ENCODE data around the gene RPP30. TPM values are rescaled to one million over a fixed set of nuclear protein-coding genes. Genes with fewer than 3 reads are reported as not detected.
A peak's percentile ranks its signal among the peaks of the same experiment; 100 is the strongest.

The RPP30 gene
- total RNA-seq, 1 donor from 2014 or later, result 24.7 TPM

DNA sequence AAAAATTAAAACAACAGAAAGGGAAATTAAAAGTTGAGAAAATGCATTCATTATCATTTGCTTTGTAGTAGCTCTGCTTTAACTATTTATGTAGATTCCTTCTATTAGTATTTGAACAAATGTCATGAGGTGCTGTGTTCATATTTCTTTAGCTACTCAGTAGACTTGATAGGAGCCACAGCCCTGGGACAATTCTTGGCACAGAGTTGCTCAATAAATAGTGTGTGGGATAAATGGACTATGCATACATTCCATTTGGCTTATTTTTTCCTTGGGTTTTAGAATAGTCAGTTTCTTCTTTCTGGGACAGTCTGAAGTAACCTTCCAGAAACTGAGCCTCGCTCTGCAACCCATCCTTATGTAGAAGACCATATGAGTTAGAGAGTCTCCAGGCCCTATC, 13.4 kb downstream of the RPP30 start:
- DNase-seq (ENCODE audit: low spot score), result no peak
- no peaks in the 10 kb centered on the region for H3K27me3 Mint-ChIP-seq (ENCODE audit: low read depth)
- H3K27ac Mint-ChIP-seq (ENCODE audit: unreplicated experiment), result peak overlapping the region; percentile 60
- peaks cover 17% of the 10 kb centered on the region for H3K36me3 Mint-ChIP-seq (ENCODE audit: low read depth)
- H3K9me3 Mint-ChIP-seq (ENCODE audit: low read depth), result no peaks in the 10 kb centered on the region
- no peak overlapping the region for H3K4me3 Mint-ChIP-seq (ENCODE audit: unreplicated experiment)
- TF ChIP-seq, protein P1, sequence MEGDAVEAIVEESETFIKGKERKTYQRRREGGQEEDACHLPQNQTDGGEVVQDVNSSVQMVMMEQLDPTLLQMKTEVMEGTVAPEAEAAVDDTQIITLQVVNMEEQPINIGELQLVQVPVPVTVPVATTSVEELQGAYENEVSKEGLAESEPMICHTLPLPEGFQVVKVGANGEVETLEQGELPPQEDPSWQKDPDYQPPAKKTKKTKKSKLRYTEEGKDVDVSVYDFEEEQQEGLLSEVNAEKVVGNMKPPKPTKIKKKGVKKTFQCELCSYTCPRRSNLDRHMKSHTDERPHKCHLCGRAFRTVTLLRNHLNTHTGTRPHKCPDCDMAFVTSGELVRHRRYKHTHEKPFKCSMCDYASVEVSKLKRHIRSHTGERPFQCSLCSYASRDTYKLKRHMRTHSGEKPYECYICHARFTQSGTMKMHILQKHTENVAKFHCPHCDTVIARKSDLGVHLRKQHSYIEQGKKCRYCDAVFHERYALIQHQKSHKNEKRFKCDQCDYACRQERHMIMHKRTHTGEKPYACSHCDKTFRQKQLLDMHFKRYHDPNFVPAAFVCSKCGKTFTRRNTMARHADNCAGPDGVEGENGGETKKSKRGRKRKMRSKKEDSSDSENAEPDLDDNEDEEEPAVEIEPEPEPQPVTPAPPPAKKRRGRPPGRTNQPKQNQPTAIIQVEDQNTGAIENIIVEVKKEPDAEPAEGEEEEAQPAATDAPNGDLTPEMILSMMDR (IDR thresholded peaks at IDR 0.05), result no peak
- H3K4me1 Mint-ChIP-seq (ENCODE audit: low read depth), result peaks cover 28% of the 10 kb centered on the region

DNA sequence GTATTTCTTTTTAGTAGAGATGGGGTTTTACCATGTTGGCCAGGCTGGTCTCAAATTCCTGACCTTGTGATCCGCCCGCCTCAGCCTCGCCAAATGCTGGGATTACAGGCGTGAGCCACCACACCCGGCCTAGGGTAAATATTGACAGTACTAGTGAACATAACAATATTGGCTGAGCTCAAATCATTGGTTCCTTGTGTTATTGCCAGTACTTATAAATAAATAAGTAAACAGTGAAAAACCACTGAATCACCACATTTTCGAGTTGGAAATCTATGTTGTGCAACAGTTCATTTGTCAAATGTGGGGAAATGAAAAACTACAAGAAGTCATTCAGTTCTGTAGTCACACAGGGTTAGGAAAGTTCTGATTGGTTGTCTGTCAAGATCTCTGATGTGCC, 15.8 kb downstream of the RPP30 start:
- Mint-ChIP-seq H3K27me3 (ENCODE audit: low read depth) (no peaks in the 10 kb centered on the region), H3K4me3 (ENCODE audit: unreplicated experiment) (no peak overlapping the region), H3K4me1 (ENCODE audit: low read depth) (peaks cover 28% of the 10 kb centered on the region), H3K36me3 (ENCODE audit: low read depth) (peaks cover 25% of the 10 kb centered on the region), H3K9me3 (ENCODE audit: low read depth) (no peaks in the 10 kb centered on the region), H3K27ac (ENCODE audit: unreplicated experiment) (no peak overlapping the region)
- TF ChIP-seq, protein P1 (IDR thresholded peaks at IDR 0.05), result no peak
- DNase-seq (ENCODE audit: low spot score), result no peak

DNA sequence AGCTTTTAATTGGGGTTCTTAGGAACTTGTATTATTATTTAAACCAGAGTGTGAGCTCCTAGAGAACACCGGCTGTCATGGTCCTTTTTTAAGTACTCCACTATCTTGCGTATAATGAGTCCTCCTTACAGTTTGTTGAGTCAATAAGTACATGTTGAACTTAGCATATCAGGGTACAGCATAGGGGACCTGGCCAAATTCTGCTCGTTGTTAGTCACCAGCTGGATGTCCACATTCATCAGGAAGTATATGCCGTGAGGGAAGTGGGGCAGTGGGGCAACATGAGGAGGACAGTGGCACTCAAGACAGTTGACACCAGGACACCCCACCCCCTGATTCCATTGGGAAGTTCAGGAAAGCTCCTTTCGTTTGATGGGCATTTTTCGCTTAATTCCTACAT, 16.6 kb downstream of the RPP30 start:
- no peaks in the 10 kb centered on the region for H3K27me3 Mint-ChIP-seq (ENCODE audit: low read depth)
- H3K36me3 Mint-ChIP-seq (ENCODE audit: low read depth), result peaks cover 25% of the 10 kb centered on the region
- no peak overlapping the region for H3K27ac Mint-ChIP-seq (ENCODE audit: unreplicated experiment)
- TF ChIP-seq, protein P1 (IDR thresholded peaks at IDR 0.05), result no peak
- H3K9me3 Mint-ChIP-seq (ENCODE audit: low read depth), result no peaks in the 10 kb centered on the region
- no peak overlapping the region for H3K4me3 Mint-ChIP-seq (ENCODE audit: unreplicated experiment)
- DNase-seq (ENCODE audit: low spot score), result no peak
- peaks cover 28% of the 10 kb centered on the region for H3K4me1 Mint-ChIP-seq (ENCODE audit: low read depth)

DNA sequence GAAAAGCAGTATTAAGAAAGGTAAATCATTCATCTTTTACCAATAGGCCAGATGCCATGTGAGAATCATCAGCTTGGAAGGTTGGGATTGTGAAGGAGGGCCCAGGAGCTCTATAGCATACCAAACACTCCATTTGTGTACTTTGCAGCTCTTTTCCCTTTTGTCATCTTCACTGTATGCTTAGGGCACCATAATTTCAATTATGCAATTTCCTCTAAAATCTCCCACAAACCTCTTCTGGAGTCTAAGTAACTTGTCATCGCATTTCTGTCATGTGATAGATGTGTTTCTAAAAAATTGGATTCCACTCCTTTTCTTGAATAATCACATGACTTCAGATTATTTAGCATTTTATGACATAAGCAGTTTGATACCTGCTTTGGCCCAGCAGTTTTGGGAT, 17.9 kb downstream of the RPP30 start:
- TF ChIP-seq, protein P1 (IDR thresholded peaks at IDR 0.05), result no peak
- H3K9me3 Mint-ChIP-seq (ENCODE audit: low read depth), result no peaks in the 10 kb centered on the region

DNA sequence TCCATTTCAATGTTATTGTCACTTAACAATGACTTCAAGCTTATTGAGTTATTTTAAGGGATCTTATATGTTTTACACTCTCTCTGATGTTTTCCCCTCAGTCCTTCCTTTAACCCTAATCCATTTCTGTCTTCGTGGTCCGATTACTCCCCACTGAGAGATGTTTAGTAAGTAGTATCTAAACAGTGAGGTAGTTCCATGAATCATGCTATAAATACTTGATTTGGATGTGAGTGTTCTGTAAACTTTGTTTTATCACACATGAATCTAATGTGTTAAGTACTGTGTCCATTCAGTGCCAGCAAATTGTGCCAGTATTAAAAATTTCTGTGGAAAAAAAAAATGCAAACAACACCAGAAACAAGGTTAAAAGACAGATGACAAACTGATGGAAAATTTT, 18.6 kb downstream of the RPP30 start:
- TF ChIP-seq, protein P1 (IDR thresholded peaks at IDR 0.05), result no peak
- peaks cover 27% of the 10 kb centered on the region for H3K36me3 Mint-ChIP-seq (ENCODE audit: low read depth)
- no peaks in the 10 kb centered on the region for H3K27me3 Mint-ChIP-seq (ENCODE audit: low read depth)
- DNase-seq (ENCODE audit: low spot score), result no peak
- H3K4me3 Mint-ChIP-seq (ENCODE audit: unreplicated experiment), result no peak overlapping the region
- no peaks in the 10 kb centered on the region for H3K9me3 Mint-ChIP-seq (ENCODE audit: low read depth)
- H3K4me1 Mint-ChIP-seq (ENCODE audit: low read depth), result peaks cover 12% of the 10 kb centered on the region
- no peak overlapping the region for H3K27ac Mint-ChIP-seq (ENCODE audit: unreplicated experiment)

More for the DNA sequence above, 17.9 kb downstream of the RPP30 start:
- Mint-ChIP-seq H3K27ac (ENCODE audit: unreplicated experiment) (no peak overlapping the region), H3K4me1 (ENCODE audit: low read depth) (peaks cover 19% of the 10 kb centered on the region), H3K4me3 (ENCODE audit: unreplicated experiment) (no peak overlapping the region), H3K36me3 (ENCODE audit: low read depth) (peaks cover 27% of the 10 kb centered on the region), H3K27me3 (ENCODE audit: low read depth) (no peaks in the 10 kb centered on the region)
- DNase-seq (ENCODE audit: low spot score), result no peak
